PFSK-1 (cell line): ENCODE results near the gene NDUFA8.

Source experiments
- FOXP2 ChIP-seq: optimal IDR thresholded peaks from 2 replicates; pipeline ENCODE3; 2011; ENCODE audit warnings: borderline replicate concordance, control low read depth, inconsistent platforms; ENCODE audit not compliant: insufficient read depth; ENCODE audit errors: extremely low read length, extremely low read depth
- POLR2AphosphoS5 ChIP-seq: IDR thresholded peaks from 2 replicates; pipeline ENCODE4 v1.6.1; 2012; ENCODE audit warnings: low read depth, mild to moderate bottlenecking, control low read depth, low read length, moderate library complexity
- SIN3A ChIP-seq: IDR thresholded peaks from 2 replicates; pipeline ENCODE4 v1.6.1; 2012; ENCODE audit warnings: mild to moderate bottlenecking, low read length, moderate library complexity, borderline replicate concordance; ENCODE audit not compliant: insufficient read depth
- TAF1 ChIP-seq: IDR thresholded peaks from 2 replicates; pipeline ENCODE4 v1.6.1; 2012; ENCODE audit warnings: low read length, control low read depth, borderline replicate concordance; ENCODE audit not compliant: insufficient read depth
- TF ChIP-seq, protein P1 (sequence below), 2 experiments: IDR thresholded peaks; 2 replicates each; pipeline versions ENCODE4 v1.6.1 to v1.8.0; 2011 to 2012; ENCODE audit warnings: low read depth in 2 of 2, low read length in 2 of 2, control low read depth in 1 of 2, inconsistent platforms in 1 of 2, mild to moderate bottlenecking in 1 of 2, moderate library complexity in 1 of 2; ENCODE audit not compliant: insufficient read depth in 1 of 2

The NDUFA8 gene

DNA sequence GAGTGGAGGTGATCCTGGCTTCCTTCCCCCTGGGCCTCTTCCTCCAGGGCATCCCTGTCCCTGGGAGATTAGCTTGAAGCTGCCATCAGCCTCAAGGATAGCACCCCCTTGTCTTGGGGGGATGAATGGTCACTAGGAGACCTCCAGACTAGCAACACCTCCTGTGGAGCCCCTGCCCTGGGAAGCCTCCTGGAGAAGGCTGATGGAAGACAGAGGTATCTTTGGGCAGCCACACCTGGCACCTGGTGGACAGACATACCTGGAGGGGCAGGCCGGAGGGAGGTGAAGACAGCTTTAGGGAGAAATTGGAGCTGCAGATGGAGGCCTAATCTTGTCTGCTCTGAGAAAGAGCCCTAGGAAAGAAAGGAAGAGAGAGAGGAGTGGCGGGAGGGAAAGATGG is 57.4 kb downstream of the NDUFA8 start:
- no peak for TF ChIP-seq SIN3A

DNA sequence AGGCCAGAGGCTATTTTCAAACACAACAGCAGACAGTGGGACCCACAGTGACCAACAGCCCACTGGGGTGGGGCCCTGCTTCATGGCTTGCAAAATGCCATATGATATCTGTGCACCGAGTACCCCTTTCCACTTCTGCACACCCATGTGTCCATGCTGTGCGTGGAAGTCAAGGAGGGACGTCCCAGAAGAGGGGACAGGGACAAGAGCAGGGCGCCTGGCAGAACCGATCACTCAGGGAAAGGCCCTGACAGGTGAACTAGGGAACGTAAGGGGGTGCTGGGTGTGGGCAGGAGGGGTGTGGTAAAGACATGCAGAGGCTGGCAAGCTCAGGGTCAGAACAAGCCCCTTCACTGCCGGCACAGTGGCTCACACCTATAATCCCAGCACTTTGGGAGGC is 58.8 kb downstream of the NDUFA8 start:
- TF ChIP-seq FOXP2, result no peak
- TF ChIP-seq SIN3A, result no peak
- TF ChIP-seq, protein P1, sequence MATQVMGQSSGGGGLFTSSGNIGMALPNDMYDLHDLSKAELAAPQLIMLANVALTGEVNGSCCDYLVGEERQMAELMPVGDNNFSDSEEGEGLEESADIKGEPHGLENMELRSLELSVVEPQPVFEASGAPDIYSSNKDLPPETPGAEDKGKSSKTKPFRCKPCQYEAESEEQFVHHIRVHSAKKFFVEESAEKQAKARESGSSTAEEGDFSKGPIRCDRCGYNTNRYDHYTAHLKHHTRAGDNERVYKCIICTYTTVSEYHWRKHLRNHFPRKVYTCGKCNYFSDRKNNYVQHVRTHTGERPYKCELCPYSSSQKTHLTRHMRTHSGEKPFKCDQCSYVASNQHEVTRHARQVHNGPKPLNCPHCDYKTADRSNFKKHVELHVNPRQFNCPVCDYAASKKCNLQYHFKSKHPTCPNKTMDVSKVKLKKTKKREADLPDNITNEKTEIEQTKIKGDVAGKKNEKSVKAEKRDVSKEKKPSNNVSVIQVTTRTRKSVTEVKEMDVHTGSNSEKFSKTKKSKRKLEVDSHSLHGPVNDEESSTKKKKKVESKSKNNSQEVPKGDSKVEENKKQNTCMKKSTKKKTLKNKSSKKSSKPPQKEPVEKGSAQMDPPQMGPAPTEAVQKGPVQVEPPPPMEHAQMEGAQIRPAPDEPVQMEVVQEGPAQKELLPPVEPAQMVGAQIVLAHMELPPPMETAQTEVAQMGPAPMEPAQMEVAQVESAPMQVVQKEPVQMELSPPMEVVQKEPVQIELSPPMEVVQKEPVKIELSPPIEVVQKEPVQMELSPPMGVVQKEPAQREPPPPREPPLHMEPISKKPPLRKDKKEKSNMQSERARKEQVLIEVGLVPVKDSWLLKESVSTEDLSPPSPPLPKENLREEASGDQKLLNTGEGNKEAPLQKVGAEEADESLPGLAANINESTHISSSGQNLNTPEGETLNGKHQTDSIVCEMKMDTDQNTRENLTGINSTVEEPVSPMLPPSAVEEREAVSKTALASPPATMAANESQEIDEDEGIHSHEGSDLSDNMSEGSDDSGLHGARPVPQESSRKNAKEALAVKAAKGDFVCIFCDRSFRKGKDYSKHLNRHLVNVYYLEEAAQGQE (IDR thresholded peaks at IDR 0.05; ENCODE audit: insufficient read depth in 1 of 2, low read depth in 2 of 2, low read length in 2 of 2), result no peak
- no peak for TF ChIP-seq TAF1
- no peak for TF ChIP-seq POLR2AphosphoS5

DNA sequence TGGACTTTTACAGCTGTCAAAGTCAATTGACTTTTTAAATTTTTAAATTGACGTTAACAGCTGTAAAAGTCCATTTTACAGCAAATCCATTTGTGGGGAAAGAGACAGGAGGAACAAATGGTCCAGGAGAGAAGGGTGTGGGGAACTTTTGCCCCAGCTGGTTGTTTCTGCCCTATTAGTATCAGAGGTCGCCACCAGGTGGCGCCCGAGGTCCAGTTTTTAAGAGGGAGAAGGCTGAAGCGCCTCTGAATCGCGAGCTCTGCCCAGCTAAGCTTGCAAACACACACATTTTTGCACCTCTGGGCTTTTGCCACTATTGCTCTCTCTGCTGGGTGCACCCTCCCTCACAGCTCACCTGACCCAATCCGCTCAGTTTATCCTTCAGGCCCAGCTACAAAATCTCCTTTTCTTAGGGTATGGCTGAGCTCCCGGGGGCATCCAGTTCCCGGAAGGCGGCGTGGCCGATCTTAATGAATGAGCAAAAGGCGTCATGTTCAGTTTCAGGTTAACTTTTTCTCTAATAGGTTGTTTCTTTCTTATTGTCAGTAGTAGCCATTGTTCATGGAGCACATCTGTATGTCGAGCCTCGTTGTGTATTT is 60.2 kb downstream of the NDUFA8 start:
- TF ChIP-seq, protein P1 (IDR thresholded peaks at IDR 0.05; ENCODE audit: insufficient read depth in 1 of 2, low read depth in 2 of 2, low read length in 2 of 2), result no peak
- TF ChIP-seq FOXP2 (no peak), POLR2AphosphoS5 (no peak), TAF1 (no peak), SIN3A (no peak)

DNA sequence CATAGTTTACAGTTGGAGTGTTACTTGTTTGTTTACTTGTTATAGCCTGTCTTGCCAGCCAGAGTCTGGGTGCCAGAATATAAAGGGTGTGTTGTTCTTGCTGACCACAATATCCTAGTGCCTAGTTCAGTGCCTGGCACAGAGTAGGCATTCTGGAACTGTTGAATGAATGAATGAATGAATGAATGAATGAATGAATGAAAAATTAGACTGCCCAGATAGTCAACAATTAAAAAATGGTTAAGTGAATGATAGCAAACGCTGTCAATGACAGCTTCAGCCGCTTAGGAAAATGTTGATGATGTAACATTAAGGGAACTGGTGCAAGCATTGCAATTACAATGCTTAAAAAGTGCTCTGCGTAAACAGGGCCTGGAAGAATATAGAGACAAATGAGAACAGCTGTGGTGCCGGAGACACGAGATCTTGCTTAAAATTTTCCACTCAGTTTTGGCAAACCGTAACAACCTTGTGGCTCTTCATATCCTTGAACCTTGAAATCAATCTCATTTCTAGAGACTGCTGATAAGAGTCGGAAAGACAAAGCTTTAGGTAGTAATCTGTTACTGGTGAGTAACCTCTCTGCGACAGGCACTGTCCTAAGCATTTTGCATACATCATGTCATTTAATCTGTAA is 61.8 kb downstream of the NDUFA8 start:
- TF ChIP-seq, protein P1 (IDR thresholded peaks at IDR 0.05; ENCODE audit: insufficient read depth in 1 of 2, low read depth in 2 of 2, low read length in 2 of 2), result no peak
- TF ChIP-seq SIN3A (no peak), POLR2AphosphoS5 (no peak), FOXP2 (no peak), TAF1 (no peak)

DNA sequence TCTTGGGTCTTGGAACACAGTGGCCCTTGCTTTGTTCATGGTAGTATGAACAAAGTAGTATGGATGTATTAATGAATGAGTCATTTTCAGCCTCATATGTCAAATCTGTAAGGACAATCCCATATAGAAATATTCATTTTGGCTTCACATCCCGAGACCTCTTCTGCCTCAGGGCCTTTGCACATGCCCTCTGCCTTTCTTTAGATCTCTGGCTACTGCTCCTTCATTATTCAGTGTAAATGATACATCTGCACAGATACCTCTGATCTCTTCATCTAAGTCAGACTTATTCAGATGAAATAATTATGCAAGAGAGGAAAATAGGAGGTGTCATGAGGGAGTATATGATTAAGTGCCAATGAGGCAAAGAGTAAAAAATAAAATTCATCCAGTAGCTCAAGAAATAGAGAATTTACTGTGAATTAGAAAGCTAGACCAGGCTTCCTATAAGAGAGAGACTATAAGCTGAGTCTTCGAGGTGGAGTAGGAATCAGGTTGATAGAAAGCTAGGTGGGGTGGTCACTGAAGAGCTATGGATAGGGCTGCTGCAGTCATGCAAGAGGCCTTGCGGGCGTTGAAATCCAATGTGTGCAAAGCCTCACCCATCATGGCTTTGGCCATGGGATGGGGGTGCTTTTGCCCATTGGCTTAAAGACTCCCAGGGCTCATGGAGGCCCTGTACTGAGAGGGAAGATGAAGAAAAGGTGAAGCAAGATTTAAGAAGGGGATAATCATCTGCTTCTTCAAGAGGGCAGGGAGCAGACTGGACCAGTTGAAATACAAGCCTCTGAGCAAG is 62.8 kb downstream of the NDUFA8 start:
- no peak for TF ChIP-seq FOXP2
- no peak for TF ChIP-seq SIN3A
- no peak for TF ChIP-seq POLR2AphosphoS5
- TF ChIP-seq, protein P1 (IDR thresholded peaks at IDR 0.05; ENCODE audit: insufficient read depth in 1 of 2, low read depth in 2 of 2, low read length in 2 of 2), result no peak
- no peak for TF ChIP-seq TAF1
